ENCODE data around the gene HSFY2. TPM values are rescaled to one million over a fixed set of nuclear protein-coding genes. Genes with fewer than 3 reads are reported as not detected.
"Not testable (repeated sequence)": the region's sequence is repeated elsewhere in the genome, so short reads cannot be mapped to it uniquely, and the experiment has no call there.

The HSFY2 gene
- total RNA-seq, result not detected
- long read RNA-seq, result 0 reads

- DNase-seq; intact Hi-C loops (cut with micrococcal nuclease); ATAC-seq: not testable (repeated sequence)
Observed at GRCh38 chrY:18773635-18774034, at the start of gene HSFY2. HSFY2 (minus strand) TSS chrY:18773735; CDS start chrY:18773618, 117 bp downstream.

DNA sequence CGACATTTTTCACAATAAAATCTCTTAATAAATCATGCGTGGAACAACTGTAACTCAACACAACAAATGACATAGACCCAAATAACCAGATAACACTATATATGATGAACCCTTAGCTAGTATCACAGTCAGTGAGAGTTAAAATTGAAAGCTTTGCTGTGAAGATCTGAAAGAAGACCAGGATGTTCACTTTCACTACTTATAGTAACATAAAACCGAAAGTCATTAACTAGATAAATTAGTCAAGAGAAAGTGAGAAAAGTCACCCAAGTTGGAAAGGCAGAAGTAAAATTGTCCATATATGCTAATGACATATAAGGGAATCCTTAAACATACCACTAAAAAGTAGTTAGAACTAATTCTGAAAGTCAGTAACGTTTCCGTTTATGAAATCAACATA lies 42.2 kb upstream of the HSFY2 start:
- intact Hi-C loops (cut with micrococcal nuclease); ATAC-seq: not testable (repeated sequence)

GRCh38 chrY:18788757-18789406 lies 15.3 kb upstream of the HSFY2 start:
- ATAC-seq; intact Hi-C loops (cut with micrococcal nuclease); DNase-seq: not testable (repeated sequence)

More for the DNA sequence above, 42.2 kb upstream of the HSFY2 start:
- DNase-seq, result not testable (repeated sequence)

DNA sequence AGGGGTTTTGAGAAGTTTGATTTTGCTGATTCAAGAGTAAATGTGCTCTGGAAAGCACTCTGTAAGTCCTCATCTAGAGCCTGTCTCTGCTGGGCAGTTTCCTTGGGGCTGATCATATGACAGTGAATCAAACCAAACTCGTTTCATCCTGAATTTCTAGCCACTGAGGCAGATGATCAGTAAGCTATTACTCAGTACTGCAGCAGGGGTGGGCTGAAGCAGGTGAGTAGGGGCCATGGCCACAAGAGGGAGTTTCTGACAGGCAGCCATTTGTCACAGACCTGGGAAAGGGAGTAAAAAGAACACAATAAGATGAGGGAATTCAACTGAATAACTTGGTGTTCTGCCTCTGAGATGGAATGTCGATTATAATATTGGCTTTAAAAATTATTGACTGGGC lies 19.5 kb downstream of the HSFY2 start:
- DNase-seq; intact Hi-C loops (cut with micrococcal nuclease); ATAC-seq: not testable (repeated sequence)

- DNase-seq; ATAC-seq; intact Hi-C loops (cut with micrococcal nuclease): not testable (repeated sequence)
Observed at GRCh38 chrY:18753133-18753815, 20.3 kb downstream of the HSFY2 start.

GRCh38 chrY:18723714-18724113 lies 49.8 kb downstream of the HSFY2 start:
- DNase-seq; intact Hi-C loops (cut with micrococcal nuclease); ATAC-seq: not testable (repeated sequence)

Other genes with a start within 250 kb of the HSFY2 start
- not detected for gene HSFY1, start 227.0 kb downstream of the HSFY2 start, total RNA-seq

All from left ventricle myocardium superior (tissue), 1 donor.